Measurements from ENCODE around the gene SLFN12L.
"Not testable (repeated sequence)": the region's sequence is repeated elsewhere in the genome, so short reads cannot be mapped to it uniquely, and the experiment has no call there.

The SLFN12L gene

GRCh38 chr17:35493040-35493439 lies 44.4 kb downstream of the SLFN12L start:
- DNase-seq: no peak

DNA sequence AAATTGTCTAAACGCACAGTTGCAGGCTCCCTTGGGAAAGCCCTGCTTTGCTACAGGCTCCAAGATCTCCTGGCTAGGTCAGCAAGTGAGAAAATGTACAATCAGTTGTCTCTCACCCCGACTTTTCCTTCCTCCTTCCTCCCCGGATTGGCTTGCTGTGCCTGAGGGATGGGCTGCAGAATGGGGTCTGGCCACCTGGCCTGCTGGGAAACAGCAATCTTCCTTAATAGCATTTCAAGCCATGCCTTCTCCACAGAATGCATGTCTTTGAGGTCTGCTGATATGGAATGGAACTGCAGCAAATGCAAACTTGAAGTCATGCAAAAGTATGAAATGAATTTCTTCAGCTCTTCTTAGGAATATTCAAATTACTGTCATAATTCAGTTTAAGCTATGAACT lies 46.1 kb downstream of the SLFN12L start:
- no peak for DNase-seq

DNA sequence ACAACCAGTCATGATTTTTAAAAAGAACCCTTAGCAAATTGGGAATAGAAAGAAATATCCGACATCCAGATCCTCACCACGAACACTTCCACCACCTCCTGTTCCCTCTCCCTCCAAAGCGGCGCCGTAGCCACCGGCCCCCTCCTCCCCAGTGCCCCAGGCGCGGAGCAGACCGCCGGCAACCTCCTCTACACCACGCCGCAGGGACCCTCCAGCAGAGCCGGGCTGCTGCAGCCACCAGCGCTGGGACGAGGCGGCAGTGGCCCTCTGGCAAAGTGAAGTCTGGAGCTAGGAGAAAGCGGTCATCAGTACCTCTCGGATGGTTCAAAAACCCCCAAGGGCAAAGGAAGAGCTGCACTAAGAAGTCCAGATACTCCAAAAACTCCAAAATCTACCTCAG lies 47.5 kb downstream of the SLFN12L start:
- no peak for DNase-seq

DNA sequence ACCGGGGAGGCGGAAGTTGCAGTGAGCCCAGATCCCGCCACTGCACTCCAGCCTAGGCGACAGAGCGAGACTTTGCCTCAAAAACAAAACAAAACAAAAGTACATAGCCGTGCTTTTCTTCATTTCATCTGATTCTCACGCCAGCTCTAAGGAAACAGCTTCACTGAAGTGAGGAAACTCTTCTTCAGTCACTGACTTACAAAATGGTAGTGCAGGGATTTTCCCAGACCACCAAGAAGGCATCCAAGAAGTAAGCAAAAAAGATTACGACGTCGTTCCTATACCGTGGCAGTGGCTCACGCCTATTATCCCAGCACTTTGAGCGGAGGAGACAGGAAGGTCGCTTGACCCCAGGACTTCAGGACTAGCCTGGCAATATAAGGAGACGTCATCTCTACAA lies 48.5 kb downstream of the SLFN12L start:
- DNase-seq: no peak

- DNase-seq: peak; percentile 92
These were observed 50.4 kb downstream of the SLFN12L start for GRCh38 chr17:35486920-35487732.

DNA sequence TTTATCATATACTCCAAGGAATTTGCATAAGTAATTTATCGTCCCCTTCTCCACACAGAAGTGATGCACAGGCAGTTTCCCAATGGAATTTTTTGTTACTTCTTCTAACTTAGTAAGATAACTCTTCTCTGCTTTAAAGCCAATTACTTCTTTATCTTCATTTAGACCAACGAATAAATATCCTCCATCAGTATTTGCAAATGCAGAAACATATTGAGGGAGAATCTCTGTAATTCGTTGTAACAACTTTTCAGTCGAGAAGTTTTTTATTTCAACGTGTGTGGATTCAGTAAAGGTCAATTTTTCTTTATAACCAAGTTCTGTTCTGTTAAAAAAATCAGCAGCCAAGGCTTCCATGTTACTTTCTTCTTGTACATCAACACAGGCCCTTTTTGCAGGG lies 58.2 kb downstream of the SLFN12L start:
- DNase-seq: no peak

- DNase-seq: no peak
These were observed 60.2 kb downstream of the SLFN12L start for GRCh38 chr17:35477248-35477647.

DNA sequence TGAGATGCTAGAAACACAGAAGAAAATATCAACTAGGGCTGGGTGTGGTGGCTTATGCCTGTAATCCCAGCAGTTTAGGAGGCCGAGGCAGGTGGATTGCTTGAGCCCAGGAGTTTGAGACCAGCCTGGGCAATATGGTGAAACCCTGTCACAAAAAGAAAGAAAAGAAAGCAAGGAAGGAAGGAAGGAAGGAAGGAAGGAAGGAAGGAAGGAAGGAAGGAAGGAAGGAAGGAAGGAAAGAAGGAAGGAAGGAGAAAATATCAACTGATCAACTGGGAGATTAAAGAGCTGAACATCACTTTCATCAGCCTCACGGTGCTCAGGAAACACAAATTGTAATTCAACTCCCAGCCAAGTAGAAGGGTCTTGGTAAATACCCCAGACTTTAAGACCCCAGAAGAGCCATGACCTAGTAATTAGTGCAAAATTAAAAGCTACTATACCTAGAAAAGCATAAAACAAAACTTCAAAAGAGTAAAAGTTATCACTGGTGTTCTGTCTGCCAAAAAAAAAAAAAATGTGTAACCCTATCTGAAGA lies 61.1 kb downstream of the SLFN12L start:
- no peak for DNase-seq

DNA sequence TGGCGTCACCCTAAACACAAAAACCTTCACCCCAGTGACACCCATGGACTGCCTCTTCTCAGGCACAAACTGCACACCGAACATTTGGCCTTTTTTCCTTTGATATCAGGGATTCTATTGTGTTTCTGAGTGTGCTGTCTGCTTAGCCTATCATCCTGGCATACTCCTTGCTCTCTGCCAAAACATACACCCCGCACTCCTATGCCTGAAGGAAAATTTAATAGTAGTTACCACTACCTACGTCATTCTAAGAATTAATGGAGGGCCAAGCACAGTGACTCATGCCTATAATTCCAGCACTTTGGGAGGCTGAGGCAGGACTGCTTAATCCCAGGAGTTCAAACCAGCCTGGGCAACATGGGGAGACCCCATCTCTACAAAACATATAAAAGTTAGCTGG lies 69.0 kb downstream of the SLFN12L start:
- DNase-seq: no peak

GRCh38 chr17:35467824-35468223 lies 69.7 kb downstream of the SLFN12L start:
- DNase-seq: no peak

- peak; percentile 58 to 66 for DNase-seq
These were observed 77.1 kb downstream of the SLFN12L start for GRCh38 chr17:35460354-35460851.

GRCh38 chr17:35454035-35454434 lies 83.4 kb downstream of the SLFN12L start:
- DNase-seq: not testable (repeated sequence)

DNA sequence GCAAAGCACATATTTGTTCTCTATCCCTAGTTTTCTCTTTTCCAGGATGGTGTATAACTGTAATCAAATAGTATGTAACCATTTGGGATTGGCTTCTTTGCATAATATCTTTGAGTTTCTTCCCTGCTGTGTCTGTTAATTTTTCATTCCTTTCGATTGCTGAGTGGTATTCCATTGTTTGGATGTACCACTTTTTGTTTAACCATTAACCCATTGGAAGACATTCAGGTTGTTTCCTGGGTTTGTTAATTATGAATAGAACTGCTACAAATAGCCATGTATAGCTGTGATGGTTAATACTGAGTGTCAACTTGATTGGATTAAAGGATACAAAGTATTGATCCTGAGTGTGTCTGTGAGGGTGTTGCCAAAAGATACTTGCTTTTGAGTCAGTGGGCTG lies 84.3 kb downstream of the SLFN12L start:
- DNase-seq: no peak

DNA sequence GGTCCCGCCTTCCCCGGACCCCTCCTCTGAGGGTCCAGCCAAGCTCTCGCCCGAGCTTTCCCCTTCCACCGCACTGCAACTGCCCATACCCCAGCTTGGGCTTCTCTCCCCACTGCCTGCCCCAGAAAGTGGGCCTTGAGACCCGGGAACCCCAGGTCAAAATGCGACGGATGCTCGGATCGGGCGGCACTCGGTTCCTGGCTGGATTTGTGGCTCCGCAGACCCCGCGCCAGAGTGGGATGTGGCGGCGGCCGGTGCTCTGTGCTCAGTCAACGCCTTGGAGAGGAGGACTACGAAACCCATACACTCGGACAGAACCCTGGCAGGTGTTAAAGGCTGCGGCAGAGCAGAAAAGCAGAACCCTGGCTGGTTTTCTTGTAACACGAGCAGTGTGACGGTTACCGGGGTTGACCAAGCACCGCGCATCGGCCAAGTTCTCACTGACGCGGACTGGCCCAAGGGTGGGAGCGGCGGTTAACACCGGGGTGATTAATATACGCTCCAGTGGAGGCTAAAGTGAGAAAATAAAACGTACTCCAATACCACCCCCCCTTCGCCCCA lies 88.0 kb downstream of the SLFN12L start:
- no peak for DNase-seq

- DNase-seq: no peak
These were observed 88.6 kb downstream of the SLFN12L start for GRCh38 chr17:35448899-35449227.

GRCh38 chr17:35448214-35448898 lies 89.1 kb downstream of the SLFN12L start, which contains the start of gene SLFN13:
TSS of gene SLFN13 (minus strand) at chr17:35448766. CDS start at chr17:35445680, 3,086 bp downstream.
- DNase-seq: peak; percentile 96

DNA sequence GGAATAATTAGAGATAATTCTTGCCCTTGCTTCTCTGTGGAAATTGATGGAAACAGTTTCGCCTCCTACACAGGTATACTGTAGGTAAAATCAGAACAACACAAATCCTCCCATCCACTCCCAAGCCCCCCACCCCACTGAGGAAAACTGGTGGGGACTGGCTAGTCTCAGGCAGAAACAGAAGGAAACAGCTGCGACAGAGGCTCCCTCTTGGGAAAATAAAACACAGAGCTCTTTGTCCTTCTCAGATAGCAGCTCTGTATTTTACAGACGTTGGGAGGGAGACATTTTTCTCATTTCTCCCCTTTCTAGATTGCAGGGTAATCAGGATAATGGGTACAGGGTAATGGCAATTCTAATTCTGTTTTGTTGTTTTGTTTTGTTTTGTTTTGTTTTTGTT lies 90.0 kb downstream of the SLFN12L start:
- no peak for DNase-seq

- DNase-seq: no peak
These were observed 99.0 kb downstream of the SLFN12L start for GRCh38 chr17:35438433-35438832.

GRCh38 chr17:35433075-35433894 lies 104.2 kb downstream of the SLFN12L start:
- peak; percentile 68 to 74 for DNase-seq

- DNase-seq: peak; percentile 54 to 62
These were observed 105.1 kb downstream of the SLFN12L start, which contains the start of gene SLFN12 for GRCh38 chr17:35432176-35433074. TSS of gene SLFN12 (minus strand) at chr17:35432500. CDS start at chr17:35423028, 9,472 bp downstream.

DNA sequence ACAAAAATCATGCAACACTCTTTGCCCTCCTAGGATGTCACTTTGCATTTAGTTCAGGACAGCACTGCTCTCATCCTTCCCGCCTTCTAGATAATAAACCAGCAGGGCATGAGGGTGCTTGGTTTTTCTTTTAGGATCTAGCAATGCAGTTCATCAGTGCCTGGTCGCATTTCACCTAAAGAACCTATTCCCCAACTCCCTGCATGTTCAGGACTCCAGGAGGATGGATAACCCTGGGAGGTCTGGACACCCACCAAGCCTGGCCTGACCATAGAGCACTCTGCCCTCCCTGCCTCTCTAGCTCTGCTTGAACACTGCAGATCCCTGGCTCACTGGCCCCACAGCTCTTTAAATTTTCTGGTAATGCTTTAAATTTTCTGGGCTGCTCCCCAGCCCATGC lies 107.8 kb downstream of the SLFN12L start:
- no peak for DNase-seq
